HepG2 (cell line): ENCODE measurements around the gene SPDYE4.

Experiments
- CREB1 ChIP-seq, 2 experiments: fragments of 450-650 bp in 1 of 2; IDR thresholded peaks; 2 replicates each; pipeline ENCODE4 v1.6.1; 2016 to 2017; ENCODE audit warnings: control low read depth in 1 of 2, mild to moderate bottlenecking in 1 of 2, missing compliant biosample characterization in 1 of 2, missing genetic modification characterization in 1 of 2
- KAT8 ChIP-seq: IDR thresholded peaks from 2 replicates; pipeline ENCODE4 v1.6.1; 2016; ENCODE audit warnings: missing genetic modification reagents, missing compliant biosample characterization
- KDM3A ChIP-seq: IDR thresholded peaks from 2 replicates; pipeline ENCODE4 v1.6.1; 2018; ENCODE audit warnings: low read depth, missing compliant biosample characterization
- NFYB ChIP-seq: sonication (generic); formaldehyde crosslinking; IDR thresholded peaks from 2 replicates; pipeline ENCODE4 v1.4.0; 2020; ENCODE audit warnings: missing genetic modification reagents
- ZNF660 ChIP-seq: sonication (generic); formaldehyde crosslinking; IDR thresholded peaks from 2 replicates; pipeline ENCODE4 v1.5.1; 2020; ENCODE audit warnings: mild to moderate bottlenecking, low read depth, missing genetic modification reagents, borderline replicate concordance
- ZNF766 ChIP-seq: sonication (generic); formaldehyde crosslinking; IDR thresholded peaks from 2 replicates; pipeline ENCODE4 v1.5.0; 2020; ENCODE audit warnings: missing genetic modification reagents, borderline replicate concordance
- TF ChIP-seq, protein P1 (sequence below): sonication (generic); formaldehyde crosslinking; IDR thresholded peaks from 2 replicates; pipeline ENCODE4 v1.4.0; 2020; ENCODE audit warnings: missing genetic modification reagents
- TF ChIP-seq, protein P2 (sequence below): sonication (generic); formaldehyde crosslinking; IDR thresholded peaks from 2 replicates; pipeline ENCODE4 v1.5.0; 2020; ENCODE audit warnings: mild to moderate bottlenecking, missing genetic modification reagents, moderate library complexity

DNA sequence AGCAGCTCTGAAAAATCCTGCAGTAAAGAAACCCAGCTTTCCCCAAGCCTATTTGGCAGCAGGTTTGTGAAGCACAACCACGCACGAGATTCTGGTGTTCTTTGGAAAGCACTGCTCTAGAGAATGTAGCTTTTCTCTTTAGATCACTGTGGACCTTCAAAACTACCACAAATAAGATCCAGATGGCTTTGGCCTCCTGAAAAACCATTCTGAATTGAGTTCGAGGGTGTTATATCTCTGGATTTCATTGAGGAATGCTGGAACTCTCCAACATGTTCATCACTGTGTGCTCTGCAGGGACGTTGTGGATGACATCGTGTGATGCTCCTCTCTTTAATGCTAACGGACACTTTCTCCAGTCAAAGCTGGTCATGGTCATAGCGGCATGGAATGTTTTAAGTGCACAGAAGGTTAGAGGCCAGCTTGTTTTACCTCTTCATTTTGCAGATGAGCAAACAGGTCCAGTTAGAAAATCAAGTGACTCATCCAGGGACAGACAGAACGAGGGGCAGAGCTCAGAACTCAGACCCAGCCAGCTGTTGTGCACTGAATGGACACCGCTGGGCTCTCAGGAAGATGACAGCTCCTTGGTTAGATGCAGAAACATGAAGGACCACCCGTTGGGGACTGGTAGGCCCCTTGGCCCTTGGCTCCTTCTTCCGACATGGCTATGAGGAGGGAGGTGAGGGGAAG, 50.9 kb downstream of the SPDYE4 start:
- no peak for TF ChIP-seq ZNF766 (CRISPR knock-in tag)
- TF ChIP-seq CREB1 (IDR thresholded peaks at IDR 0.05): no peak
- TF ChIP-seq CREB1 (CRISPR knock-in tag; IDR thresholded peaks at IDR 0.05): no peak
- TF ChIP-seq, protein P1, sequence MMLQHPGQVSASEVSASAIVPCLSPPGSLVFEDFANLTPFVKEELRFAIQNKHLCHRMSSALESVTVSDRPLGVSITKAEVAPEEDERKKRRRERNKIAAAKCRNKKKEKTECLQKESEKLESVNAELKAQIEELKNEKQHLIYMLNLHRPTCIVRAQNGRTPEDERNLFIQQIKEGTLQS (CRISPR knock-in tag): no peak
- no peak for TF ChIP-seq NFYB (CRISPR knock-in tag)
- TF ChIP-seq KDM3A (CRISPR knock-in tag): no peak
- no peak for TF ChIP-seq ZNF660 (CRISPR knock-in tag)
- TF ChIP-seq, protein P2, sequence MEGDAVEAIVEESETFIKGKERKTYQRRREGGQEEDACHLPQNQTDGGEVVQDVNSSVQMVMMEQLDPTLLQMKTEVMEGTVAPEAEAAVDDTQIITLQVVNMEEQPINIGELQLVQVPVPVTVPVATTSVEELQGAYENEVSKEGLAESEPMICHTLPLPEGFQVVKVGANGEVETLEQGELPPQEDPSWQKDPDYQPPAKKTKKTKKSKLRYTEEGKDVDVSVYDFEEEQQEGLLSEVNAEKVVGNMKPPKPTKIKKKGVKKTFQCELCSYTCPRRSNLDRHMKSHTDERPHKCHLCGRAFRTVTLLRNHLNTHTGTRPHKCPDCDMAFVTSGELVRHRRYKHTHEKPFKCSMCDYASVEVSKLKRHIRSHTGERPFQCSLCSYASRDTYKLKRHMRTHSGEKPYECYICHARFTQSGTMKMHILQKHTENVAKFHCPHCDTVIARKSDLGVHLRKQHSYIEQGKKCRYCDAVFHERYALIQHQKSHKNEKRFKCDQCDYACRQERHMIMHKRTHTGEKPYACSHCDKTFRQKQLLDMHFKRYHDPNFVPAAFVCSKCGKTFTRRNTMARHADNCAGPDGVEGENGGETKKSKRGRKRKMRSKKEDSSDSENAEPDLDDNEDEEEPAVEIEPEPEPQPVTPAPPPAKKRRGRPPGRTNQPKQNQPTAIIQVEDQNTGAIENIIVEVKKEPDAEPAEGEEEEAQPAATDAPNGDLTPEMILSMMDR (CRISPR knock-in tag): no peak
- no peak for TF ChIP-seq KAT8 (CRISPR knock-in tag)
